Ramos (cell line): Measurements from ENCODE around the gene DNASE1L3.
"Not testable (repeated sequence)": the region's sequence is repeated elsewhere in the genome, so short reads cannot be mapped to it uniquely, and the experiment has no call there.

Source experiments
- in situ Hi-C: fragments of 300-500 bp; cut with MboI; formaldehyde crosslinking; loops from one replicate; pipeline ENCODE4 v1.14.3; 2022; ENCODE audit warnings: low sequenced_read_pairs; ENCODE audit not compliant: unreplicated experiment

The DNASE1L3 gene

GRCh38 chr3:58210761-58211460 is at the start of gene DNASE1L3:
TSS of gene DNASE1L3 (minus strand) at chr3:58210972. CDS start at chr3:58210906, 66 bp downstream.
- in situ Hi-C loops: no loop called here

GRCh38 chr3:58260261-58260731 is 49.5 kb upstream of the DNASE1L3 start:
- in situ Hi-C loops: no loop called here

GRCh38 chr3:58258392-58259055 is 47.8 kb upstream of the DNASE1L3 start:
- in situ Hi-C loops: no loop called here

GRCh38 chr3:58256511-58256910 is 45.7 kb upstream of the DNASE1L3 start:
- in situ Hi-C loops: no loop called here

- in situ Hi-C loops: no loop called here
These were observed 45.3 kb upstream of the DNASE1L3 start for GRCh38 chr3:58256061-58256460.

- in situ Hi-C loops: no loop called here
These were observed 43.4 kb upstream of the DNASE1L3 start for GRCh38 chr3:58254144-58254543.

GRCh38 chr3:58251631-58252035 is 40.9 kb upstream of the DNASE1L3 start:
- in situ Hi-C loops: no loop called here

DNA sequence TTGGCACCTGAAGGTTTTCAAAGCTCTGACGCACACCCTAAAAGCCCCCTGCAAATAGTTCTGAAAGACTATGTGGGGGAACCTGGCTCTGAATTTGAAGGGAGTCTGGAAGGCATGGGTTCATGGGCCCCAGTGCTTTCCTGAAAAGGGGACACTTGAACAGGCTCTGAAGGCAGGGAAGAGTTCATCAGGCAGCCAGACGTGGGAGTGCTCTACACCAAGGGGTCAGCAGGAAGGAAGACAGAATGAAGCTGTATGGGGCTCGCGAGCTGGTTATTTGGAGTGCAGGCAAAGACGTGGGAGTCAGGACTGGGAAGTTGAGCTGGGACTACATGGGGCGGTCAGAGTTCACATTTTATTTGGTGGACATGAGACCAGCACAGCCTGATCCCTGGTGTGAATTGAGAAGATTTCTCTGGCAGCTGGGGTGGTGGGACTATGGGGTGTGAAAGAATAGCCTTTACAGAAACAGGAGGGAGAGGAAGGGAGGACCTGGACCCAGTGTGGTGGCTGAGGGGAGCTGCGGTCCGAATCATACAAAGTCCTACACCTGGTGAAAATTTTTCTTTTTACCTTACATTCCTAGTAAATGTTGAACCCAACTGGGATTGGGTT is 39.4 kb upstream of the DNASE1L3 start:
- in situ Hi-C loops: no loop called here

- in situ Hi-C loops: no loop called here
These were observed 38.8 kb upstream of the DNASE1L3 start for GRCh38 chr3:58249358-58250092.

- in situ Hi-C loops: no loop called here
These were observed 35.6 kb upstream of the DNASE1L3 start for GRCh38 chr3:58246148-58247047.

- in situ Hi-C loops: no loop called here
These were observed 33.3 kb upstream of the DNASE1L3 start for GRCh38 chr3:58243976-58244585.

DNA sequence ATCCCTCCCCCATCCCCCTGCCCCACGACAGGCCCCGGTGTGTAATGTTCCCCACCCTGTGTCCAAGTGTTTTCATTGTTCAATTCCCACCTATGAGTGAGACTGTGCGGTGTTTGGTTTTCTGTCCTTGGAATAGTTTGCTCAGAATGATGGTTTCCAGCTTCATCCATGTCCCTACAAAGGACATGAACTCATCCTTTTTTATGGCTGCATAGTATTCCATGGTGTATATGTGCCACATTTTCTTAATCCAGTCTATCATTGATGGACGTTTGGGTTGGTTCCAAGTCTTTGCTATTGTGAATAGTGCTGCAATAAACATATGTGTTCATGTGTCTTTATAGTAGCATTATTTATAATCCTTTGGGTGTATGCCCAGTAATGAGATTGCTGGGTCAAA is 32.1 kb upstream of the DNASE1L3 start:
- in situ Hi-C loops: not testable (repeated sequence)

- in situ Hi-C loops: no loop called here
These were observed 31.6 kb upstream of the DNASE1L3 start for GRCh38 chr3:58242340-58242739.

DNA sequence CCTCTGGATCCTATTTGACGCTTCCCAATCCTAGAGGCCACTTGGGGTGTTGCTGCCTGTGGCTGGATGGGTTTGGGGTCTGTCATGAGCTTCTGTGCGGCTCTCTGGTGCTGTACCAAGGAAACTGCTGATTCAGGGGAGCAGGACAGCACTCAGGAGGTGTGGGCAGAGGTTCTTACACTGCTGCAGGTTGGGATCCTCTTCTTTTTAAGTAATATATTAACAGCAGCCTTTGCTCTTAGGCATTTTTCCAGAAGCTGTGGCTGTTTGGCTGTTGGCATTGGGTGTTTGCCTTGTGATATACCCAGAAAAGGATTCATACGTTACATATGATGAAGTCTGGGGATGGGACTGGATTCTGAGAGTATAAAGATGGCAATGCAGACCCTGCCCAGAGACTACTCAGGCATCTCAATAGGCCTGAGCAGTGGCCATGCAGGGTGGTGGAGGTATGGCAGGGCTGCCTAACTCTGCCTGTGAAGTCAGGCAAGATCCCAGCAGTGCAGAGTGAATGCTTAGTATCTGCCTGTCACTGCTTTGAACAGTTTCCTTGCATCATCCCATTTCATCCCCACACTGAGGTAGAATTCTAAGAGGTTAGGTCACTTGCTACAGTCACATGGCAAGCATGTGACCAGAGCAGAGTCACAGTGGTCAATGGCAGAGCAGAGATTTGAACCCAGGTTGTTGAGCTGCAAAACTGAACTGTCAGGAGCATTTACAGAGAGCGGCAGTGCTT is 30.7 kb upstream of the DNASE1L3 start:
- in situ Hi-C loops: no loop called here

DNA sequence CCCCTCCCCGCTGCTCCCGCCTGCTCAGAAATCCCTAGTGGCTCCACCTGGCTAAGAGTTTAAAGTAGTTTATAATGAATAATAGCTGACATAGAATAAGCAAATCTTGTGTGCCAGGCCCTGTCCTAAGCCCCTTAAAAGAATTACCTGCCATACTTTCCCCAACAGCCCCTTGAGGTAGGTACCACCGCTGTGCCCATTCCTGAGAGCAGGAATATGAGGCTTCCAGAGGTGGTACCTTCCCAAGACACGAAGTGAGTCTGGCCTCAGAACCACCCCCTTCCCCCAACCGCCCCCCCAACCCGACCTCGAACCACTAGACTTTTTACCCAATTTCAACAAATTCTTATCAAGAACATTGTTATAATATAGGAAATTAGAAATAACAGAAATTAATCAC is 28.1 kb upstream of the DNASE1L3 start:
- in situ Hi-C loops: no loop called here

- in situ Hi-C loops: no loop called here
These were observed 27.3 kb upstream of the DNASE1L3 start for GRCh38 chr3:58237941-58238681.

- in situ Hi-C loops: no loop called here
These were observed 26.6 kb upstream of the DNASE1L3 start, which contains the start of gene ABHD6 for GRCh38 chr3:58237238-58237940. TSS of gene ABHD6 (plus strand) at chr3:58237792. CDS start at chr3:58256587, 18,795 bp downstream.
